GM19397 (cell line): ENCODE results near the gene ADGRV1.

Source experiments
- ATAC-seq: cut with Tn5 transposase; IDR thresholded peaks from one replicate; pipeline ENCODE4 v1.9.1; 2021; ENCODE audit warnings: mild to moderate bottlenecking, moderate library complexity; ENCODE audit not compliant: unreplicated experiment

Gene ADGRV1

DNA sequence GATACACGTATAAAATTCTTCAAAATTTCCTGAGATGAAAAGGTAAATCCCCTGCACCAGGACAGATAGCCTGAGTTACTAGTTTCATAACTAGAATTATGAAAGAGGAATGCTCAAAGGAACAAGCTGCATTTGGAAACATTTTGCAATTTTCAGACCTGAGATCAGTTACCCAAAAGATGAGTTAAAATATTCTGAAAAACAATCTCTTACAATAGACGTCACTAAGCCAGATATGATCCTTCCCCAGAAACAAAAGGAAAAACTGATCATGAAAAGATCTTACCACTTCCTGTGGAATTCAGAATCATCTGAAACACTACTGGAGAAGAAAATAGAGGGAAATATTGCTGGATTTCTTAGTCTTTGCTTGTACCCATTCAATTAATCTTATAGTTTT is 619.9 kb downstream of the ADGRV1 start:
- ATAC-seq: no peak

DNA sequence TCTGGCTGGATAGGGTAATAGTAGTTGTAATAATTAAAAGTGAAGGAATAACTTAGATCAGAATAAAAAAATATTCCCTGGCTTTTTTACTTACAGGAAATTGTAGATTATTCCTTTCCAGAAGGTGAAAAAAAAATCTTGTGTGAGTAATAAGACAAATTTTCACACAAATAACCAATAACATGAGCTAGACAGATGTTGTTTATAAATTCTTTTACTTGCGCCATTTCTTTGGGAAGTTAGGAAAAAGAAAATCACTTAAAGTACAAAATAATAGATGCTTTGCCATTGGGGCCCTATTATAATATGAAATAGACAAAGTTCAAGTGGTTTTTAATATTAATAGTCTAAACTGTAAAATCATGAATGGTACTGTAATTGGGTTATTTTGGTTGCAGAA is 620.4 kb downstream of the ADGRV1 start:
- ATAC-seq: no peak

DNA sequence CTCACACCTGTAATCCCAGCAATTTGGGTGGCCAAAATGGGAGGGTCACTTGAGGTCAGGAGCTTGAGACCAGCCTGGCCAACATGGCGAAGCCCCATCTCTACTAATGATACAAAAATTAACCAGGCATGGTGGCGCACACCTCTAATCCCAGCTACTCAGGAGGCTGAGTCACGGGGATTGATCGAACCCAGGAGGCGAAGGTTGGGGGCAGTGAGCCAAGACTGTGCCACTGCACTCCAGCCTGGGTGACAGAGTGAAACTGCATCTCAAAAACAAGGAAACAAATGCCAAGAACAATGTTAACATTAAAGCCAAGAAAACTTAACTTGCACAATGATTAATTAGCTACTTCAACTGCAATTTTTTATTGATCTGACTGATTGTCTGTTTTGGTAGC is 621.9 kb downstream of the ADGRV1 start:
- ATAC-seq: no peak

DNA sequence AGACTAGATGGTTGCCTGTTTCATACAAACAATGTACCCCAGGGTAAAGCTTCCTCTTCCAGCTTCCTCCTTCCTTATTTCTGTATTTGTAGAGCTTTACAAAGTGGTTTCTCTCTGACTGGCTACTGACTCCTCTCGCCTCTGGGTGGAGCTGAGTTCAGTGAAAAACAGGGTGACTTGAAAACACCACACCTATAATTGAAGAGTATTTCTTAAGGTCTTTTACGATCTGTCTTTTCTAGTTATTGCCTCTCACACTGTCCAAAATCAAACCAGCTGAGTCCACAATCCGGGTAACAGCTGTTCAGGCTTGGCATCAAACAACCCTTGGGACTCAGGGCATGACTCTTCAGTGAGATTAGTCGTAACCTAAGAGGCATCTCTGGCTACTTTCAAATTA is 624.2 kb downstream of the ADGRV1 start:
- ATAC-seq: no peak

DNA sequence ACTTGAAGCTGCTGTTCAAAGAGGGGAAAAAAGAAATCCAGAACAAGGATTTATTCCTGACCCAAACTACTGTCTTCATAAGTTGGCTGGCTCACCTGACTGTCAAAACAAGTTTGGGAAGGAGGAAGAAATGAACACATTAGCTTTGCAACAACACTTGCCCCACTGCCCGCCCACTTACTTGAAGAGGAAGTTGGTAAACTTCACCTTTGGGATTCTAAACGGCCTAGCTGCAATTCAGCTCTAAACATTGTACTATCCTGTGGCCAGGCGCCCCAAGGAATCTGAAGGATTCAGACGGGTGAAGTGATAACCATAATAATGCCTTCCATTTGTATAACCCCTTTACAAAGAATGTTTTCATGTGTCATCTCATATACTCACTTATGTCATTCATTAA is 625.1 kb downstream of the ADGRV1 start:
- no peak for ATAC-seq

DNA sequence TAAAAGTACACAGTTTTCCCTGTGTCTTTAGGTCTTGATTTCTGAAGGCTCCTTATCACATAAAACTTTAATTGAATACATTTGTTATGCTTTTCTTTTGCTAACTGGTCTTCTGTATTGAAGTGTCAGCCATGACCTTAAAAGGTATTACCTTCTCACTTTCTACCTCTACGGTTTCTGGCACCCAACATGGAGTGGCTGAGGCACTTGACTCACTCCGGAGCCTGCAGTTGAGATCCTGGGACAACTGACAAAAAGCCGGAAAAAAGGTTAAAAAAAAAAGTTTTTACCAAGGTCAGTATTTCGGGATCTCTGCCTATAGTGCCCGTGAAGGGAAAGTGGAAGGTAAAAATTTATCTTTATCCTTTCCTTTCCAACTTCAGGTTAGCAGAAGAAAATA is 627.5 kb downstream of the ADGRV1 start:
- no peak for ATAC-seq

DNA sequence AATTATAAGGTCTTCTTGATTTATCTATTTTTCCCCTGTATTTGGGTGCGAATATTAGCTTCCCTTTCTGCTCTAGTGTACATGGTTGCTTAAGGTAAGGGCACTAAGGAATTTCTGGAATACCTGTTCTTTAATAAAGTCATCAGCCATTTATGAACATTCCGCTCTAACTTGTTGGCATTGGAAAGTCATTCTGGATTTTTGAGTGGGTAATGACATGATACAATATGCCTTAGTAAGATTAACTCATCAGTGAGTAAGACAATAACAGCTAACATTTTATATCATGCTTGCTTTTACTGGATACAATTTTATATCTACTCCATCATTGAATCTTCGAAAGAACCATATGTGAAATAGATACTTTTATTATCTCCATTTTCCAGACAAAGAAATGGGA is 628.4 kb downstream of the ADGRV1 start:
- no peak for ATAC-seq

DNA sequence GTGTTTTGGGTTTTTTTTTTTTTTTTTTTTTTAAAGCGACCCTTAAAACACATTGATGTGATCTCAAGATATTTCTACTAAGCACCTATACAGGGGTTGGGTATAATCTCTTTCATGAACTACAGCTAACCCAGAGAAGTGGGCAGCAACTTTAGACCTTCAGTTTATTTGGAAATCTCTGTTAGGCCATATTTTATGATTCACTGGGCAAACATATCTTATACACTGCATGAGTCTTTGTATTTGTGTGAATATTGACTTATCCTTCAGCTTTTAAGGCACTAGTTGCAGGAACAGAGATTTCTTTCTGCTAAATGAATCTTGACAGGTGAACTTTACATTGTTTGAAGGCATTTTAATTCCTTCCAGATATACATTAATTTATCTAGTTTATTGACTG is 630.2 kb downstream of the ADGRV1 start:
- ATAC-seq: no peak

DNA sequence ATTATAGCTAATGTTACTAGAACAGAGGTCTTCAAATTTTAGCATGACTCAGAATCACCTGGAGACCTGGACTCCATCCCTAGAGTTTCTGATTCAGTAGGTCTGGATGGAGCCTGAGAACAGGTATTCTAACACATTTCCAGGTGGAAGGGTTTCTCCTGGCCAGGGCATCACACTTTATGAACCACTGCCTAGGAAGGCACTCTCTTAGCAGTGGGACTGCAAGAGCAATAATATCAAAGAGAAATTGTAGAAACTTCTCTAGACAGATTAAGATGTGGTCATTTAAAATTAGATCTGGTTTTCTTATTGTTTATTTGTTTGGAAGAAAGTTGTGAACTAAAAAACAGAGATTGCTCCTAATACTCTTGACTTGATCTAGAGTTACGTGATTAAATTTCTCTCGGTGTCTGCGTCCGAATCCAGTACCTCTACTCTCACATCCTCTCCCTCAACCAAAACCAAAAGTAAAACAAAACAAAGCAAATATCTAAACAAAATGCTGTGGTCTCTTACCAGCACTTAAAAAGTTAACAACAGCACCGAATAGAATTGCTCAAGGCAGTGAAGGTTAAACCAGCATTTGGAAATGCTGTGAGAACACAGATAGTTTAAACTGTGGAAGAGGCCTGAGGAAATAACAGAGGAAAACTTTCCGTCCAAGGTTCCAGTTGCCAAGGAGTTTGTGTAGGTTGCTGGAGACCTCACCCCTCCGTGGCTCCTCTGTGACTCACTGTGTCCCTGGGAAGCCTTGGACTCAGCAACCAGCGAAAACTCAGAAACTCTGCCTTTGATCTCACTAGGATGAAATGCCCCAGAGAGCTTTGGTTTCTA is 631.1 kb downstream of the ADGRV1 start:
- no peak for ATAC-seq

DNA sequence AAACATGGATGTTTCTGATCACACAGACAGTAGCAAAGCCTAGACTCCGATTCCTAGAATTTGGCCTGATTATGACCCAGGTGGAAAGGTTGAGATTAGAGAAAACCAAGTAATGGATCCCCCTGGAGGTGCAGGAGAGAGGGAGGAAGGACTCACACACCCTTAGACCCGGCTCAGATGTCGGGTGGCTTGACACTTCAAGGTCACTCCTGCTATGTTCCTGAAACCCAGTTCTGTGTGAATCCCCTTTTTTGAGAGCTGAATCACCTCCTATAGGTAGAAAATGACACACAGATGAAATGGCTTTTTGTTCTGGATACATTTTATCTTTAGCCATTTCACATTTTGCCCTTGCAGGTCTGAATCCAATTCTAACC is 631.7 kb downstream of the ADGRV1 start:
- ATAC-seq: no peak

DNA sequence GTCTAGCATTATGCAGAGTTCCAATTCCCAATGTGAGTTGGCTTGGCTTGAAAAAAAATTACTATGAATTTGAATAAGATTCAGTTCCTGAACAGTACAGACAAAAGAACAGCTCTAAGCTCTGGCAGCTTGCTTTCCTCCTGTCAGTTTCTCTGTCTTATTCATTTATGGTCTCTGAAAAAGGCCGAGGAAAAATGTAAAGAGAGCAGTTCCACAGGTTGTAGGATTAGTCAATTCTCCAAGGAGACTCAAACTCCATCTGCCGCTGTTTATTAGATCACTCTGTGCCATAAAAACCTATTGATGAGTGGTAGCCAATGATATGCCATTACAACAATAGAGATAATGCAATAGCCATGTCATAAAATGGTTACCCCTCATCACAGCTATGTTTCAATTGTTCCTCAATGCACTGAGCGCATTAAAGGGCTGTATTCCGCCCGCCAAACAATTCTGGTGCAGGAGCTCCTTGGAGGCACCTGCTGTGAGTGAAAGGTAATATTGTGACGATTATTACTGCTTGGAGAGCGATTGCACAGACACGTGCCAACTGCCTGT is 636.3 kb downstream of the ADGRV1 start:
- ATAC-seq: no peak

DNA sequence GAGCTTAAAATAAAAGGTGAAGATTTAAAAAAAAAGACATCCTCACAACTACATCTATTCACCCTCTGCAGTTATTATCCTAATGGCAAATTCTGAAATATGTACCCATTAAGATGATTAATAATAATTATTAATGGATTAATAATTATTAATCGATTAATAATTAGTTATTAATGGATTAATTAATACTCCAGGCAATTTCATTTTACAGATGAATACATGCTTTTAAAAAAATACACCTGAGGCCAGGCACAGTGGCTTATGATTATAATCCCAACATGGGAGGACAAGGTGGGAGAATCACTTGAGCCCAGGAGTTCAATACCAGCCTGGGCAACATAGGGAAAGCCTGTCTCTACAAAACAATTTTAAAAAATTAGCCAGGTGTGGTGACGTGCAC is 642.1 kb downstream of the ADGRV1 start:
- no peak for ATAC-seq

DNA sequence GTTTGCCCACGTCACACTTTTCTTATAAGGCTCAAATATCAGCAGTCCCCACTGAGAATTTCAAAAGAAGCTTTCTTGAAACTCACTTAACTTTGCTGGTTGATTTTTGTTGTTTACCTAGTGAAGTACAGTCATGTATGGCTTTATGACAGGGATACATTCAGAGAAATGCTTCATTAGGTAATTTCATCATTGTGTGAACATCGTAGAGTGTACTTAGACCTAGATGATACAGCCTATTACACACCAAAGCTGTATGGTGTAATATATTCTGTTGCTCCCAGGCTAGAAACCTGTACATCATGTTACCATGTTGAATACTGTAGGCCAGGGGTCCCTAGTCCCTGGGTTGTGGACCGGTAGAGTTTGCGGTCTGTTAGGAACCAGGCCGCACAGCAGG is 647.5 kb downstream of the ADGRV1 start:
- no peak for ATAC-seq

DNA sequence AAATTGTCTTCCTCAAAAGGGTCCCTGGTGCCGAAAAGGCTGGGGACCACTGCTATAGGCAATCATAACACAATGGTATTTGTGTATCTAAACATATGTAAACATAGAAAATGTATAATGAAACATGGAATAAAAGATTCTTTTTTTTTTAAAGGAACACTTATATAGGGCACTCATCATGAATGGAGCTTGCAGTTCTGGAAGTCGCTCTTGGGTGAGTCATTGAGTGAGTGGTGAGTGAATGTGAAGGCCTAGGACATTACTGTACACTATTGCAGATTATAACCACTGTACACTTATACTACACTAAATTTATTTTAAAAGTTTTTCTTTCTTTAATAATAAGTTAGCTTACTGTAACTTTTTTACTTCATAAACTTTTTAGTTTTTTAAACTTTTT is 648.1 kb downstream of the ADGRV1 start:
- ATAC-seq: no peak

DNA sequence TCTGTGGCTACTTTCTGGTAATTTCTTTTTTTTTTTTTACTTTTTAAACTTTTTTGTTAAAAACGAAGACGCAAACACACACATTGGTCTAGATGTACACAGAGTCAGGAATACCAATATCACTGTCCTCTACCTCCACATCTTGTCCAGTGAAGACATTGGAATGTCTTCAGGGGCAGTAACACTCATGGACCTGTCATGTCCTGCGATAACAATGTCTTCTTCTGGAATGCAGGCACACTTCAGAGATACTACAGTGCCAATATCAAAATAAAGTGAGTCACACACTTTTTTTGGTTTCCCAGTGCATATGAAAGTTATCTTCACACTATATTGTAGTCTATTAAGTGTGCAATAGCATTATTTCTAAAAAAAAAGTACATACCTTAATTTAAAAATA is 648.7 kb downstream of the ADGRV1 start:
- no peak for ATAC-seq

DNA sequence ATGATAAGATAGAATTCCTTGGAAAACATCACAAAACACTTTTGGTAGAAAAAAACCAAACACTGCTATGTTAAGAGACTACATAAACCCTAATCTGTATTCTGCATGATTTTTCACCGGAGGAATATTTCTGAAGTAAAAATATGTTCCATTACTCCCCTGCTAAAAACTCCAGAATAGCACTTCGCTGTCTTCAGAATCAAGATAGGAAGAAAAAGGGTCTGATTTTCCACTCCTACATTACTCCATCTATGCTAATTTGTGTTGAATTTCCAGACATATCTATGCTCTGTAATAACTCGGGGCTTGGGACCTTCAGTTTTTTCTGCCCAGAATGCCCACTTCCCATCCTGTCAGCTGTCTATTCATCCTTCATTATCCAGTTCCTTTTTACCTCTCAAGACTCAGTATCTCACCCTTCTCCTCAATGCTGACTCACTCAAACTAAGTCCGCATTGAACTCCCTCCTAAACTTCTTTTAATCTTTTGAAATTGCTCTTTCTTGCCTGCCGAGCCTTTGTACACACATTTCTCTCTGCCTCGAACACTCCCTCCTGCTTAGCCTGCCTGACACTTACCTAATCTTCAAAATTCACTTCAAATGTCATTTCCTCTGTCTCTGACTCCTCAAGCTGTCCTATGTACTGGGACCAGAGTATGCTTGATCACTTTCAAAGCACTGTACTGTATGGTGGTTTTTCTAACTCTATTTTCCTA is 653.6 kb downstream of the ADGRV1 start:
- no peak for ATAC-seq

DNA sequence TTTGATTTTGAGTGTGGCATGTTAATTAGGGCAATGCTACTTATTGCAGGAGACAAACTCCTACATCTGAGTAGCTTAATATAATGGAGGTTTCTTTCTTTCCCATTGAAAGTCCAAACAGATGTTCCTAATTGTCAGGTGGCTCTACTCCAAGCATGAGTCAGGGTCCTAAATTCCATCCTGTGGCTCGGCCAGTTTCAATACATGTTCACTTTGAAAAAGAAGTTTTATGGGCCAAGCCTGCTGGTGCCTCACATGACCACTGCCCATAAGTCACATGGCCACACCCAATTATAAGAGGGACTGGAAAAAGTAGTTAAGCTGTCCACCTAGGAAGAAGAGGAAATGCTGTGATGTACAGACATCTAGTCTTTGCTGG is 654.1 kb downstream of the ADGRV1 start:
- no peak for ATAC-seq
